Heart left ventricle (tissue), 13 donors: ENCODE measurements around the gene GALR2.

Experiments
- POLR2A ChIP-seq, 2 donors: fragments of 450-650 bp; IDR thresholded peaks; one replicate each; pipeline ENCODE4 v1.6.1; 2017; ENCODE audit warnings: antibody characterized with exemption in 2 of 2, mild to moderate bottlenecking in 2 of 2, moderate library complexity in 2 of 2
- TF ChIP-seq, protein P1 (sequence below), 12 donors: fragments of 200-600 bp; sonication (generic) in 4 of 12; IDR thresholded peaks; one replicate each; pipeline versions ENCODE4 v1.5.0 to v1.8.0; 2018 to 2022; ENCODE audit warnings: antibody characterized with exemption in 12 of 12, mild to moderate bottlenecking in 5 of 12
- donor health status: ischemic (EF 13 %, LVEDD 7.1; RV severe dilation, severe dysfunction).
- donor health status: DM: no; HTN: yes; CAD: no.
- donor health status: DM: no; HTN: no; CAD: no.
- donor health status: ischemic (EF 25% LVEDD 6.9; RV normal size, moderate dysfunction).
- donor health status: ischemic (EF 25% LVEDD 5.7; RV mildly dilated, moderate dysfunction).
- donor health status: ischemic (EF 35%, LVEDD 5.7; RV mildly dilated, moderate dysfunction).
- donor health status: nonischemic (EF 11% LVEDD 7.7; RV severe dilation, severe dysfunction).
- donor health status: DM: yes; HTN: yes; CAD: no.
- donor health status: PGD.
- donor health status: ischemic (EF 29% LVEDD 5.4; RV normal size, mild dysfunction).
- donor health status: nonischemic (EF 23%, LVEDD 6.1; RV moderate dilation, normal function).

DNA sequence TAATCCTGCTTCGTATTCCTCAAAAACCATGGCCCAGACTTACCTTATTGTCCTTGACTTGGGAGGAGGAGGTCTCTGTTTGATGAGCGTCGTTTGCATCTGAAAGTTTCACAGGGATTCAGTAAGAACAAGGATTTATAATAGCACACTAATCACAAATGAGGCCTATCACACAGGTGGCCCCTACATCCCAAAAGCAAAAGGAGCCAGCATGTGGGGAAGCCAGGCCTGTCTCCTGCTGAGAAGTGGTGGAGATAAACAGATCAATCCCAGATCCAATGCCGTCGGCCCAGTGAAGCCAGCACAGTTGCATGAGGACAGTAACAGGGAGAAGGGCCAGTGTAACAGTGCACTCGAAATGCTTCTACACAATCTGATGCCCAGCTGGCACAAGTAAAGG lies 34.2 kb upstream of the GALR2 start:
- TF ChIP-seq, protein P1, sequence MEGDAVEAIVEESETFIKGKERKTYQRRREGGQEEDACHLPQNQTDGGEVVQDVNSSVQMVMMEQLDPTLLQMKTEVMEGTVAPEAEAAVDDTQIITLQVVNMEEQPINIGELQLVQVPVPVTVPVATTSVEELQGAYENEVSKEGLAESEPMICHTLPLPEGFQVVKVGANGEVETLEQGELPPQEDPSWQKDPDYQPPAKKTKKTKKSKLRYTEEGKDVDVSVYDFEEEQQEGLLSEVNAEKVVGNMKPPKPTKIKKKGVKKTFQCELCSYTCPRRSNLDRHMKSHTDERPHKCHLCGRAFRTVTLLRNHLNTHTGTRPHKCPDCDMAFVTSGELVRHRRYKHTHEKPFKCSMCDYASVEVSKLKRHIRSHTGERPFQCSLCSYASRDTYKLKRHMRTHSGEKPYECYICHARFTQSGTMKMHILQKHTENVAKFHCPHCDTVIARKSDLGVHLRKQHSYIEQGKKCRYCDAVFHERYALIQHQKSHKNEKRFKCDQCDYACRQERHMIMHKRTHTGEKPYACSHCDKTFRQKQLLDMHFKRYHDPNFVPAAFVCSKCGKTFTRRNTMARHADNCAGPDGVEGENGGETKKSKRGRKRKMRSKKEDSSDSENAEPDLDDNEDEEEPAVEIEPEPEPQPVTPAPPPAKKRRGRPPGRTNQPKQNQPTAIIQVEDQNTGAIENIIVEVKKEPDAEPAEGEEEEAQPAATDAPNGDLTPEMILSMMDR (IDR thresholded peaks at IDR 0.05), result no peak
- no peak for TF ChIP-seq POLR2A (IDR thresholded peaks at IDR 0.05)
